KMS-11 (cell line): Measurements from ENCODE around the gene RYR1.
"Not testable (repeated sequence)": the region's sequence is repeated elsewhere in the genome, so short reads cannot be mapped to it uniquely, and the experiment has no call there.

Source experiments
- H2AFZ ChIP-seq: fragments of 200-600 bp; sonication (generic); 2 replicates; pipeline ENCODE4 v1.6.1; 2016; ENCODE audit warnings: antibody characterized with exemption, mixed run types, low read depth
- H3K27ac ChIP-seq: fragments of 200-600 bp; sonication (generic); 2 replicates; pipeline ENCODE4 v1.6.1; 2016; ENCODE audit warnings: mild to moderate bottlenecking, mixed run types
- H3K27me3 ChIP-seq: fragments of 200-600 bp; sonication (generic); 2 replicates; pipeline ENCODE4 v1.6.1; 2017; ENCODE audit warnings: mild to moderate bottlenecking, low read depth, mixed run types, moderate library complexity; ENCODE audit not compliant: insufficient read depth
- H3K36me3 ChIP-seq: fragments of 200-600 bp; sonication (generic); 2 replicates; pipeline ENCODE4 v1.6.1; 2017; ENCODE audit warnings: mild to moderate bottlenecking, mixed run types; ENCODE audit not compliant: insufficient read depth
- H3K4me1 ChIP-seq: fragments of 200-600 bp; sonication (generic); 2 replicates; pipeline ENCODE4 v1.6.1; 2016; ENCODE audit warnings: mild to moderate bottlenecking, low read depth, mixed run types; ENCODE audit not compliant: poor library complexity, severe bottlenecking
- H3K4me2 ChIP-seq: fragments of 200-600 bp; sonication (generic); 2 replicates; pipeline ENCODE4 v1.7.0; 2016; ENCODE audit warnings: mild to moderate bottlenecking, mixed run types
- H3K4me3 ChIP-seq: fragments of 200-600 bp; sonication (generic); IDR thresholded peaks from 2 replicates; pipeline ENCODE4 v1.6.1; 2017; ENCODE audit warnings: low read depth, low read length, mixed read lengths; ENCODE audit not compliant: insufficient read depth
- H3K79me2 ChIP-seq: fragments of 200-600 bp; sonication (generic); 2 replicates; pipeline ENCODE4 v1.6.1; 2016; ENCODE audit warnings: low read depth, mixed run types; ENCODE audit not compliant: insufficient read depth
- H3K9ac ChIP-seq: fragments of 200-600 bp; sonication (generic); 2 replicates; pipeline ENCODE4 v1.6.1; 2016; ENCODE audit warnings: mild to moderate bottlenecking, mixed run types
- H4K20me1 ChIP-seq: fragments of 200-600 bp; sonication (generic); 2 replicates; pipeline ENCODE4 v1.6.1; 2016; ENCODE audit warnings: mild to moderate bottlenecking, mixed run types; ENCODE audit not compliant: insufficient read depth
- TF ChIP-seq, protein P1 (sequence below): fragments of 200-600 bp; sonication (generic); conservative IDR thresholded peaks from 2 replicates; pipeline ENCODE4 v1.6.1; 2017; ENCODE audit warnings: low read depth, mild to moderate bottlenecking, antibody characterized with exemption, low read length, moderate library complexity, mixed read lengths

RYR1 gene

DNA sequence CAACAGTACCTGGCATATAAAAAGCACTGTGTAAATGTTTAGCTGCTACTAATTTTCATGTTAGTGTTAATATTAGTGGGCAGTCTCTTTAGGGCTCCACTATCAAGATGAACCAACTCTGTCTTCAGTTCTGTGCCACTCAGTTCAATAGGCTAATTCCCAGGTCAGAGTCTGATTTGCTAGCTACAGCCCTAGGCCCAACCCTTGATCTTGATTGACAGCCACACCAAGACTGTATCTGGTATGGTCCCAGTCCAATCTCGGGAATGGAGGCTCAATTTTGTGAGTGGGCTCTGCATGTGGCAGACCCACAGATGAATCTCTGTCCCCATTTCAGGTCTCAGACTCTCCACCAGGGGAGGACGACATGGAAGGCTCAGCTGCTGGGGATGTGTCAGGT lies 138.2 kb downstream of the RYR1 start:
- no peak overlapping the region for H3K4me2 ChIP-seq
- no peak overlapping the region for H3K4me3 ChIP-seq
- no peaks in the 10 kb centered on the region for H4K20me1 ChIP-seq
- H3K27ac ChIP-seq = no peak overlapping the region
- TF ChIP-seq, protein P1, sequence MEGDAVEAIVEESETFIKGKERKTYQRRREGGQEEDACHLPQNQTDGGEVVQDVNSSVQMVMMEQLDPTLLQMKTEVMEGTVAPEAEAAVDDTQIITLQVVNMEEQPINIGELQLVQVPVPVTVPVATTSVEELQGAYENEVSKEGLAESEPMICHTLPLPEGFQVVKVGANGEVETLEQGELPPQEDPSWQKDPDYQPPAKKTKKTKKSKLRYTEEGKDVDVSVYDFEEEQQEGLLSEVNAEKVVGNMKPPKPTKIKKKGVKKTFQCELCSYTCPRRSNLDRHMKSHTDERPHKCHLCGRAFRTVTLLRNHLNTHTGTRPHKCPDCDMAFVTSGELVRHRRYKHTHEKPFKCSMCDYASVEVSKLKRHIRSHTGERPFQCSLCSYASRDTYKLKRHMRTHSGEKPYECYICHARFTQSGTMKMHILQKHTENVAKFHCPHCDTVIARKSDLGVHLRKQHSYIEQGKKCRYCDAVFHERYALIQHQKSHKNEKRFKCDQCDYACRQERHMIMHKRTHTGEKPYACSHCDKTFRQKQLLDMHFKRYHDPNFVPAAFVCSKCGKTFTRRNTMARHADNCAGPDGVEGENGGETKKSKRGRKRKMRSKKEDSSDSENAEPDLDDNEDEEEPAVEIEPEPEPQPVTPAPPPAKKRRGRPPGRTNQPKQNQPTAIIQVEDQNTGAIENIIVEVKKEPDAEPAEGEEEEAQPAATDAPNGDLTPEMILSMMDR = no peak
- no peaks in the 10 kb centered on the region for H3K4me1 ChIP-seq
- no peaks in the 10 kb centered on the region for H3K36me3 ChIP-seq
- H3K9ac ChIP-seq = no peak overlapping the region
- no peak overlapping the region for H2AFZ ChIP-seq
- no peaks in the 10 kb centered on the region for H3K79me2 ChIP-seq
- H3K27me3 ChIP-seq = peaks cover 3% of the 10 kb centered on the region; the same call in 1 of the 2 replicates

DNA sequence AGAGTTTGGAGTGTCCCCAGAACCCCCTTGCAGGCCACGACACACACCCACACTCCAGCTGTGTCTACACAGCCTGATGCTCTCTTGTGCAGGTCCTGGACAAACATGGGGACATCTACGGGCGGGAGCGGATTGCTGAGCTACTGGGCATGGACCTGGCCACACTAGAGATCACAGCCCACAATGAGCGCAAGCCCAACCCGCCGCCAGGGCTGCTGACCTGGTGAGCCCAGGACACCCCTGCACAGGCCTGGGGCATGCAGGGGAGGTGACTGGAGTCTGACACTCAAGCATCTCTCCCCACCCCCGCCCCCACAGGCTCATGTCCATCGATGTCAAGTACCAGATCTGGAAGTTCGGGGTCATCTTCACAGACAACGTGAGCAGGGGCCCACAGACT lies 144.3 kb downstream of the RYR1 start:
- Histone ChIP-seq H2AFZ (no peak overlapping the region), H3K36me3 (no peaks in the 10 kb centered on the region), H3K27ac (no peak overlapping the region), H3K4me2 (no peak overlapping the region), H3K4me1 (peaks cover 12% of the 10 kb centered on the region), H3K4me3 (no peak overlapping the region), H3K27me3 (no peaks in the 10 kb centered on the region), H3K79me2 (no peaks in the 10 kb centered on the region), H3K9ac (no peak overlapping the region), H4K20me1 (no peaks in the 10 kb centered on the region)
- TF ChIP-seq, protein P1 = no peak

DNA sequence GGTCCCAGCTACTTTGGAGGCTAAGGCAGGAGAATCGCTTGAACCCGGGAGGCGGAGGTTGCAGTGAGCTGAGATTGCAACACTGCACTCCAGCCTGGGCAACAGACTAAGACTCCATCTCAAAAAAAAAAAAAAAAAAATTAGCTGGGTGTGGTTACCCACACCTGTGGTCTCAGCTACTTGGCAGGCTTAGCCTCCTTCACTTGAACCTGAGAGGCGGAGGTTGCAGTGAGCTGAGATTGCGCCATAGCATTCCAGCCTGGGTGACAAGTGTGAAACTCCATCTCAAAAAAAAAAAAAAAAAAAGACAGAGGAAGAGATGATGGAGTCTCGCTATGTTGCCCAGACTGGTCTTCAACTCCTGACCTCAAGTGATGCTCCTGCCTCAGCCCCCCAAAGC lies 145.8 kb downstream of the RYR1 start:
- peaks cover 24% of the 10 kb centered on the region for H3K4me1 ChIP-seq
- not testable (repeated sequence) for H3K79me2 ChIP-seq, H3K4me2 ChIP-seq, H3K4me3 ChIP-seq, H3K36me3 ChIP-seq, H3K27ac ChIP-seq, H2AFZ ChIP-seq, H3K9ac ChIP-seq, H3K27me3 ChIP-seq, H4K20me1 ChIP-seq

DNA sequence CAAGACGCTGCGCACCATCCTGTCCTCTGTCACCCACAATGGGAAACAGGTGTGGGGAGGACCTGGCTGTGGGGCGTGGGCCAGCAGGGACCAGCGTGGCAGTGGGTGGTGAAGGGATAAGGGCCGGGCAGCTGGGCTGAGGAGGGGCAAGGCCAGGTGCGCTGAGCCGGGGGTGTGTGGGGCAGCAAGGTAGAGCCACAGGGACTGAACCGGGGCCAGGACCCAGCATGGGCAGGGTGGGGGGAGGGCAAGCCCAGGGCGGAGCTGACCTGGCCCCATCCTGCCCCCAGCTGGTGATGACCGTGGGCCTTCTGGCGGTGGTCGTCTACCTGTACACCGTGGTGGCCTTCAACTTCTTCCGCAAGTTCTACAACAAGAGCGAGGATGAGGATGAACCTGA lies 146.6 kb downstream of the RYR1 start:
- H4K20me1 ChIP-seq = no peaks in the 10 kb centered on the region
- no peak overlapping the region for H3K9ac ChIP-seq
- H2AFZ ChIP-seq = no peak overlapping the region
- H3K79me2 ChIP-seq = no peaks in the 10 kb centered on the region
- no peaks in the 10 kb centered on the region for H3K27me3 ChIP-seq
- no peaks in the 10 kb centered on the region for H3K36me3 ChIP-seq
- no peak overlapping the region for H3K4me3 ChIP-seq
- TF ChIP-seq, protein P1 = no peak
- H3K27ac ChIP-seq = no peak overlapping the region
- H3K4me1 ChIP-seq = peaks cover 24% of the 10 kb centered on the region
- no peak overlapping the region for H3K4me2 ChIP-seq

DNA sequence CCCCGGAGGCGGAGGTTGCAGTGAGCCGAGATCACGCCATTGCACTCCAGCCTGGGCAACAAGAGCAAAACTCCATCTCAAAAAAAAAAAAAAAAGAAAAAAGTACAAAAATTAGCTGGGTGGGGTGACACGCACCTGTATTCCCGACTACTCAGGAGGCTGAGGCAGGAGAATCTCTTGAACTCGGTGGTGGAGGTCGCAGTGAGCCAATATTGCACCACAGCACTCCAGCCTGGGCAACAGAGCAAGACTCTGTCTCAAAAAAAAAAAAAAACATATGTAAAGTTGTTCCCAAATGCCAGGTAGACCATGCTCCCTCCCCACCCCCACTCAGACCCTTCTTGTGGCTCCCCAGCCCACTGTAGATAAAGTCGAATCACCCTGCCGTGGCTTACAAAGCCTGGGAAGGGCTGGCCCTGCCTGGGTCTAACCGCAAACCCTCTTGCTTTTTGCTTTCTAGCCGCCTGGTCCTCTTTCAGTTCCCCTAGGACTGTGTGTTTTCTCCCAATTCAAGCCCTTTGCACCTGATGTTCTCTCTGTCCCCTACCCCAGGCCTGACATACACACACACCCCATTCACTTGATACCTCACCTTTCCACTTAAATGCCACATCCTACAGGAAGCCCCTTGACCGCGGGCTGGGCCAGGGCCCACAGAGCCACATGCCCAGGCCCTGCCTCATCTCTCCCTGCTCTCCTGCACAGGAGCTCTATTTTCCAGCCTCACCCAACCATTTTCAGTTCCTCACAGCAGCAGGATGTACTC lies 149.9 kb downstream of the RYR1 start:
- H4K20me1 ChIP-seq = no peaks in the 10 kb centered on the region
- no peak overlapping the region for H3K9ac ChIP-seq
- no peak overlapping the region for H3K4me3 ChIP-seq
- no peak overlapping the region for H2AFZ ChIP-seq
- TF ChIP-seq, protein P1 = no peak
- H3K4me1 ChIP-seq = peaks cover 24% of the 10 kb centered on the region
- no peaks in the 10 kb centered on the region for H3K36me3 ChIP-seq
- no peaks in the 10 kb centered on the region for H3K27me3 ChIP-seq
- H3K4me2 ChIP-seq = no peak overlapping the region; the same call in 1 of the 2 replicates
- H3K27ac ChIP-seq = 0 out of 2 replicates have a peak overlapping the region, but pooled peaks have one; percentile 7
- H3K79me2 ChIP-seq = no peaks in the 10 kb centered on the region
